OCI-LY7 (cell line): ENCODE measurements around the gene PCDHGA5. TPM values are rescaled to one million over a fixed set of nuclear protein-coding genes. Genes with fewer than 3 reads are reported as not detected.
"Not testable (repeated sequence)": the region's sequence is repeated elsewhere in the genome, so short reads cannot be mapped to it uniquely, and the experiment has no call there.

Experiments
- BruUV-seq: library from RNA; stranded (reverse); fragments of 400-500 nt; replicated peaks from 2 replicates; lab custom pipeline; 2021; lab: Mats Ljungman, UMichigan
- CTCF ChIA-PET: fragments of 300-600 bp; sonication (Branson Sonifier 250); formaldehyde crosslinking; loops from one replicate; lab custom pipeline; 2022; ENCODE audit warnings: antibody characterized with exemption; ENCODE audit not compliant: unreplicated experiment; lab: Charles Lee
- POLR2A ChIA-PET: fragments of 300-600 bp; sonication (Branson Sonifier 250); formaldehyde crosslinking; loops from one replicate; lab custom pipeline; 2022; ENCODE audit warnings: antibody characterized with exemption; lab: Charles Lee
- DNase-seq: peaks from one replicate; pipeline ENCODE4 v3.0.0-alpha.2; 2015; ENCODE audit warnings: low spot score
- H2AFZ ChIP-seq: fragments of 200-600 bp; sonication (generic), shearing (Covaris generic); 2 replicates; pipeline ENCODE4 v1.6.1; 2014; ENCODE audit warnings: mild to moderate bottlenecking, antibody characterized with exemption, low read length, moderate library complexity
- H3K27ac ChIP-seq: fragments of 200-600 bp; sonication (generic); 2 replicates; pipeline ENCODE4 v1.5.1; 2014; ENCODE audit warnings: mixed run types, low read depth, mild to moderate bottlenecking, moderate library complexity, low read length, inconsistent platforms; ENCODE audit not compliant: poor library complexity, severe bottlenecking
- H3K36me3 ChIP-seq: fragments of 200-600 bp; sonication (generic); 2 replicates; pipeline ENCODE4 v1.6.1; 2014; ENCODE audit warnings: mild to moderate bottlenecking, antibody characterized with exemption, low read length, moderate library complexity, mixed read lengths; ENCODE audit not compliant: insufficient read depth
- H3K4me1 ChIP-seq: fragments of 200-600 bp; sonication (generic); 2 replicates; pipeline ENCODE4 v1.5.1; 2014; ENCODE audit warnings: mild to moderate bottlenecking, low read length; ENCODE audit not compliant: insufficient read depth, poor library complexity, severe bottlenecking
- H3K4me2 ChIP-seq: fragments of 200-600 bp; sonication (generic); 2 replicates; pipeline ENCODE4 v1.6.1; 2014; ENCODE audit warnings: mild to moderate bottlenecking, low read length
- H3K4me3 ChIP-seq: fragments of 200-600 bp; sonication (generic); 2 replicates; pipeline ENCODE4 v1.5.1; 2014; ENCODE audit warnings: mild to moderate bottlenecking, low read depth, low read length; ENCODE audit not compliant: poor library complexity, severe bottlenecking
- H3K79me2 ChIP-seq: fragments of 200-600 bp; sonication (generic); 2 replicates; pipeline ENCODE4 v1.6.1; 2016; ENCODE audit warnings: low read depth, mild to moderate bottlenecking, low read length, moderate library complexity, mixed read lengths; ENCODE audit not compliant: insufficient read depth
- H3K9me2 ChIP-seq: fragments of 200-600 bp; sonication (generic); 2 replicates; pipeline ENCODE4 v1.6.1; 2016; ENCODE audit warnings: mild to moderate bottlenecking, low read length, mixed read lengths; ENCODE audit not compliant: insufficient read depth
- H3K9me3 ChIP-seq: fragments of 200-600 bp; sonication (generic); 2 replicates; pipeline ENCODE4 v1.6.1; 2014; ENCODE audit warnings: mild to moderate bottlenecking, mixed run types, low read length, mixed read lengths
- H4K20me1 ChIP-seq: fragments of 200-600 bp; sonication (generic); 2 replicates; pipeline ENCODE4 v1.6.1; 2014; ENCODE audit warnings: mild to moderate bottlenecking, antibody characterized with exemption, low read length, moderate library complexity, mixed read lengths; ENCODE audit not compliant: insufficient read depth
- CTCF ChIP-seq: fragments of 200-600 bp; sonication (generic); conservative IDR thresholded peaks from 2 replicates; pipeline ENCODE4 v1.5.1; 2014; ENCODE audit warnings: mild to moderate bottlenecking, antibody characterized with exemption, low read length, moderate library complexity, mixed read lengths
- EZH2phosphoT487 ChIP-seq: fragments of 200-600 bp; sonication (generic); IDR thresholded peaks from 2 replicates; pipeline ENCODE4 v1.6.1; 2018; ENCODE audit warnings: low read depth, borderline replicate concordance, mild to moderate bottlenecking, mixed run types, antibody characterized with exemption, low read length, moderate library complexity, mixed read lengths
- intact Hi-C: fragments of 100-400 bp; cut with micrococcal nuclease; formaldehyde crosslinking; loops from one replicate; pipeline ENCODE4 v1.10.0; 2022; ENCODE audit not compliant: unreplicated experiment
- total RNA-seq, 2 experiments: library from RNA; depleted of rRNA in 1 of 2; stranded (reverse); fragments of >200 nt in 1 of 2; shearing (Covaris generic) in 1 of 2; gene quantifications; 2 replicates each; pipeline ENCODE4 v1.2.3, GENCODE V29; 2014 to 2022

Gene PCDHGA5
- total RNA-seq, 2 experiments from 2014 or later, result 4.9 to 5.2 TPM

GRCh38 chr5:141397756-141398551, 34.0 kb downstream of the PCDHGA5 start, which contains the start of gene PCDHGB5:
PCDHGB5 (plus strand) TSS chr5:141397947; CDS start chr5:141398128, 181 bp downstream.
- not testable (repeated sequence) for H3K9me3 ChIP-seq, BruUV-seq
- TF ChIP-seq CTCF, result peak; percentile 60

GRCh38 chr5:141398608-141399007, 34.6 kb downstream of the PCDHGA5 start:
- no peaks in the 10 kb centered on the region for H3K79me2 ChIP-seq
- H3K4me1 ChIP-seq, result no peaks in the 10 kb centered on the region
- no peak overlapping the region for H2AFZ ChIP-seq
- H3K9me2 ChIP-seq, result no peaks in the 10 kb centered on the region
- H3K4me2 ChIP-seq, result no peak overlapping the region
- no peaks in the 10 kb centered on the region for H4K20me1 ChIP-seq
- H3K9me3 ChIP-seq, result no peaks in the 10 kb centered on the region
- POLR2A ChIA-PET, result interaction anchor here (2.3 kb wide), 1 partner anchor 159 kb away, joined by 6 read pairs; no protein-coding TSS in a partner anchor
- CTCF ChIA-PET, result interaction anchor here (1.2 kb wide), 1 partner anchor 165 kb away, joined by 4 read pairs; no protein-coding TSS in a partner anchor
- H3K27ac ChIP-seq, result no peak overlapping the region
- BruUV-seq, result TSS peak; percentile 39
- no peaks in the 10 kb centered on the region for H3K36me3 ChIP-seq
- H3K4me3 ChIP-seq, result no peak overlapping the region
- intact Hi-C loops, result no loop called here
- no peak for TF ChIP-seq CTCF
- no peak for TF ChIP-seq EZH2phosphoT487
- DNase-seq, result no peak

More at GRCh38 chr5:141397756-141398551, 34.0 kb downstream of the PCDHGA5 start, which contains the start of gene PCDHGB5:
- POLR2A ChIA-PET, result interaction anchor here (0.5 to 2.3 kb wide), 7 partner anchors 9 to 169 kb away, joined by 3 to 6 read pairs (median 3); partner anchors contain the start of genes PCDHGB3 and PCDHGB4
- H3K4me1 ChIP-seq, DNase-seq, H2AFZ ChIP-seq, intact Hi-C loops, H3K27ac ChIP-seq, H3K9me2 ChIP-seq, H3K4me3 ChIP-seq, H3K79me2 ChIP-seq, H4K20me1 ChIP-seq, H3K4me2 ChIP-seq, H3K36me3 ChIP-seq: not testable (repeated sequence)
- CTCF ChIA-PET, result interaction anchor here (1.2 kb wide), 1 partner anchor 166 kb away, joined by 4 read pairs; no protein-coding TSS in a partner anchor
